GM21526 (cell line): Measurements from ENCODE around the gene SULT1A2.
"Not testable (repeated sequence)": the region's sequence is repeated elsewhere in the genome, so short reads cannot be mapped to it uniquely, and the experiment has no call there.

Source experiments
- ATAC-seq: cut with Tn5 transposase; IDR thresholded peaks from one replicate; pipeline ENCODE4 v1.9.1; 2021; ENCODE audit warnings: moderate library complexity; ENCODE audit not compliant: unreplicated experiment, low FRiP score

The SULT1A2 gene

DNA sequence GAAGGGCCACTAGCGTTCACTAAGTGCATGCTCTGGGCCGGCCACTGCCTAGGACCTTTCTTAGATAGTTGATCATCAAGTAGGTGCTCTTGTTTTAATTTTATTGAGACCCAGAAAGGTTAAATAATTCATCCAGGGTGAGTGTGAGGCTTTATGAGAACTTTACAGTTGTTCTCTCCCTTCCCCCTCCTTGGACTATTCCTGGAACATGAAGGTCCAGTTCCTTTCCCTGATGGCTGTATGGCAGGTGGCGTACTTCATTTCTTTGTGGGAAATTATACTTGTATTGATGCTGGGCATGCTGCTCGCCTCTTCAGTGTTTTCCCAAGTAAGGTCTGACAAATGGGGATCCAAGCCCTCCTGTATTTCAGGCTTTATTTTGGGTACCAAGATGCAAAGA is 34.7 kb downstream of the SULT1A2 start:
- ATAC-seq = no peak

DNA sequence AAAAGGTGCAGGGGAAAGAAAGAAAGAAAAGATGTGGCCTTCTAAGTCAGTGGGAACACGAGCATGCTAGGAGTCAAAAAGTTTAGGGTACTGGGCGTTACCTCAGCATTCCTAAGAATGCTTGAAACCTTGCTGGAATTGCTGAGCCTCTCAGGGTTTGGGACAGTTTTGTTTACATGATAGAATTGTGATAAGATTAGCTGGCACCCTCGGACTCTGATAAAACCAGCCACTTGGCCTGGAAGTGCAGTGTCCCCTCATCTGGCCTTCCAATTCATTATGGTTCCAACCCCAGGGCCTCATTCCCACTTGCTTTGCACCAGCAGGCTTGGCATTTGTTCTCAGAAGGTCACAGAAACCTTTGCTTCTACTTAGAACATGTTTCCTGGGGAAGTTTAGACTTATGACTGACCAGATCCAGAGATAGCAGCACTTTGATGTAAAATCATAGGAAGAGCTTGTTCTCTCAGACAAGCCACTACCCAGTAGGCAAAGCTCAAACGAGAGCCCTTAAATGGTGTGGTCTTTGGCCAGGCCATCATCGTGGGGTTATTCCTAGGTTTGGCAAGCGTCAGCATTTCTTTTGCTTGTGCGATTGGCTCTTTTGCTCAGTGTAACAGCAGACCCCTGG is 35.2 kb downstream of the SULT1A2 start:
- ATAC-seq = no peak

DNA sequence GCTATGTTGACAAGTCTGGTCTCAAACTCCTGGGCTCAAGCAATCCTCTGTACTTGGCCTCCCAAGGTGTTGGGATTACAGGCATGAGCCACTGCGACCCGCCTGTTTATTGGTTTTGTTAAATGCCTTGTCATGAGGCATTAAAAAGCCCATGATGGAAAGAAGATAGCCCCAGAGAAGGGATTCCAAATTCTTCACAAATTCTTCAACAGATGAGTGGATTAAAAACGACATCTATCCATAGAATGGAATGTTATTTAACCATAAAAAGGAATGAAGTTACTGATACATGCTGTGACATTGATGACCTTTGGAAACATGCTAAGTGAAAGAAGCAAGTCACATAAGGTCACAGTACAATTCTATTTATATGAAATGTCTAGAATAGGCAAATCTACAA is 38.4 kb downstream of the SULT1A2 start:
- no peak for ATAC-seq

DNA sequence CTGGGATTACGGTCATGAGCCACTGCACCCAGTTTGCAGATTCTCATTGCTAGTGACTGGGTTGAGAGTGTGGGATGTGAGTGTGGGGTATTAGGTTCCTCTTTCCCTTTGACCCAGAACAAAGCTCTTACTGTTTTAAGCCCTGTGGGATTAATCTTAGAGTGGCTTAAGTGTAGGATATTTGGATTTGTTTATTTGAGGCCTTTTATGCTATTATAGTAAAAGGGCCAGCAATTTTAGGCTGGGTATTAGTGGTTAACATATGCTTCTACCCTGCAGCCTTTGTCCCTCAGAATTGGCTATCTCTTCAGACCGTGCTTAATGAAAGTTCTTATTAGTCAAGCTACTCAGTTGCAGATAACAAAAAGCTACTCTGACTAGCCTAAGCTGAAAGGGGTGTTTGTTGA is 39.9 kb downstream of the SULT1A2 start:
- no peak for ATAC-seq

DNA sequence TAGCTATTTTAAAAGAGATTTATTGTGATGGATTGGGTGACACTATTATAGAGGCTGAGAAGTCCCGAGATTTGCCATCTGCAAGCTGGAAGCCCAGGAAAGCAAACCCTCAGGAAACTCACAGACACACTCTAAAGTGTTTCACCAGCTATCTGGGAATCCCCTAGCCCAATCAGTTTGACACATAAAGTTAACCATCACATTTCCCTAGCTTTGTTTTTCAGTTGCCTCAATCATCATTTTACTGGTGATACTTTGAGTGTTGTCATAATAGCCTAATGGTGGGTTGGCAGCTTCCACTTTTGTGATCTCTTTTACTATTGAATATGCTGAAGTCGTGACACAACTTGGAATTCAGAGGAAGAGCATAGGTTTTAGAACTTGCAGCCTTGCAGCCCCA is 41.3 kb downstream of the SULT1A2 start:
- ATAC-seq = no peak

DNA sequence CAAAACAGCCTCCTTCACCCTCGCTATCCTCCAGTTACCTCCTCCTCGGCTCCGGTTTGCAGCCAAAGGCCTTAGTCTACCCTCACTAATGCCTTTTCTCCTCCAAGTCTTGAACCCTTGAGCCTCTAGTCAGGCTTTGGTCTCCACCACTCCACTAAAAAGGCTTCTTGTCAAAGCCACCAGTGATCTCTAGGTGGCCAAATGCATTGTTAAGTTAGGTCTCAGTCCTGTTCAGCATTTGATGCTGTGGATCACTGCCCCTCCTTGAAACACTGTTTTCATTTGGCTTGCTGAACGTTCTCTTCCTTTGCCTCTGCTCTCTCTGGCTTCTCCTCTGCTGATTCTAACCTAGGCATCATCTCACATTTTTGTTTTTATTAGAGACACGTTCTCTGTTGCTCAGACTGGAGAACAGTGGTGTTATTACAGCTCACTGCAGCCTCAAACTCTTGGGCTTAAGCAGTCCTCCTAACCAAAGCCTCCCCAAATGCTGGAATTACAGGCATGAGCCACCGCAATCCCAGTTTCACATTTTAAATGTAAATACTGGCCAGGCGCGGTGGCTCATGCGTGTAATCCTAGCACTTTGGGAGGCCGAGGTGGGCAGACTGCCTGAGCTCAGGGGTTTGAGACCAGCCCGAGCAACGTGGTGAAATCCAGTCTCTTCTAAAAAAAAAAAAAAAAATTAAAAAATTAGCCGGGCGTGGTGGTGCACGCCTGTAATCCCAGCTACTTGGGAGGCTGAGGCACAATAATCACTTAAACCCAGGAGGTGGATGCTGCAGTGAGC is 42.0 kb downstream of the SULT1A2 start:
- ATAC-seq = no peak

DNA sequence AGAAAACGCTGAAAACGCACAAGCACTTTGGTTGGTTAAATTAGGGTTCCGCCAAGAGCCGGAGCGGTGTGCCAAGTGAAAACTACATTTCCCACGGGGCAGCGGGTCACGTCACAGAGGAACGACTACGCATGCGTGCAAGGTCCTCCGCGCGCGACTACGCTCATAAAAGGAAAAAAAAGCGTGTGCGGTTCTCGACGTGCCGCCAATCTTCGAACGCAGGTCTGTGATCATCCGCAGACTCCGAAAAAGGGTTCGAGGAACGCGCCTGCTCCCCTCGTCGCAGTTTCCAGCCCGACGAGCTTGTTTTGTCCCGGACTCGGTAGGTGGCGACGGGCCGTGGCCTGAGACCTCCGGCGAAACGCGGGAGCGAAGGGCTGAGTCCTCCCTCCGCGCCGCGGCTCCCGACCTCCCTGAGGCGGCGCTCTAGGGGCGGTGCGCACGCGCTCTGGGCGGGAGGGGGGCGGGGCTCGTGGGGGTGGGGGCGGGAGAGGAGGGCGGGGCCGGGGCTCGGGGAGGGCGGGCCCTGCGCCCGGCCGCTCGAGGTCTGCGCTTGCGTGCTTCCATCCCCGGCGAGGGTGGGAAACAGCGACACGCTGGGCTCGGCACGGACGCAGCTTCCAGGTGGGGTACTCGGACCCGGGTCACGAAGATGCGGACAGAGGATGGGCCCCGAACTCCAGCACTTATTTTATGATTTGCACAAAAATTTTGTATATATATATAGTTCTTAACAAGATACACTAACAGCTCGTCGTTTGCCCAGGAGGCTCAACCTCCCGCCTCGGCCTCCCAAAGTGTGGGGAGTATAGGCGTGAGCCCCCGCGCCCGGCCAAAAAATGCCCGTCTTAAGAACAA is 42.8 kb downstream of the SULT1A2 start, which contains the start of gene SGF29:
SGF29 (plus strand) TSS at position 145 of the 858 bp plus-strand sequence. CDS start 27,150 bp downstream, outside the sequence.
- peak; percentile 69 for ATAC-seq

DNA sequence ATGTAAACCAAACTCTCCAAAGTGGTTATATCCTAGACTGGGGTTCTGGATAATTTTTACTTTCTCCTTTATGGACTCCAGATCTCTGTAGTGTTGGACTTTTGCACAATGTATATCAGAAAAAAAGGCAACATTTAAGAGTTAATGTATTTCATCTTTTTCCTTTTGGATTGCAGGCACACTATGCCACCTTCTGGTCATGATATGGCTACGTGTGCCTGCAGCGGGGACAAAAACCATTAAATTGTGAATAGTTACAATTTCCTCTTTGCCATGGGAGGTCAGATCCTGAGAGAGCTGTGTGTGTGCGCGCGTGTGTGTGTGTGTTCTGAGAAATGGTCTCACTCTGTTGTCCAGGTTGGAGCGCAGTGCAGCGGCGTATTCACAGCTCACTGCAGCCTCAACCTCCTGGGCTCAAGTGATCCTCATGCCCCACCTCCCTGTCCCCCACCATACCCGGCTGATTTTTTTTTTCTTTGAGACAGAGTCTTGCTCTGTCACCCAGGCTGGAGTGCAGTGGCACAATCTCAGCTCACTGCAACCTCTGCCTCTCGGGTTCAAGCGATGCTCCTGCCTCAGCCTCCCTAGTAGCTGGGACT is 47.5 kb downstream of the SULT1A2 start:
- ATAC-seq = no peak

DNA sequence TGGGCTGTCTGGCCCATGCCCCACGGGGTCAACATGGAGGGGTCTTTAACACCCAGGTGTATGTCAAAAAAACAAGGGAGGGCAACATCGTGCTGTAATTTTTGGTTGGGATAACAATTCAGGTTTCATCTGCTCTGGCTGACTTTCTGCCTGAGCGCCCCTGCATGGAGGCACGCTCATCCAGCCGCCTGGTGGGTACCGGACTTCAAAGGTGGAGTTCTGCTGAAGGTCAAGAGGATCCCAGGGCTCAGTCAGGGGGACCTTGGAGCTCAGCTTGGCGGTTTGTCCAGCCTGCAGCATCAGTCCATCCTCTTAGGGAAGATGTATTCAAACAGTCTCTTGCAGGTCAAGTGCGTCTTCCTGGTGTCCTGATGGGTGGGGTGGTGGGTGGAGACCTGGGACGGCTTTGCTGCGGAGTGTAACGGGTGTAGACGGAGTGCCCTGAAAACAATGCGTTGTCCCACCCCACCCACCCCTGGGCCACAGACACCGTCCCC is 48.5 kb downstream of the SULT1A2 start:
- no peak for ATAC-seq

DNA sequence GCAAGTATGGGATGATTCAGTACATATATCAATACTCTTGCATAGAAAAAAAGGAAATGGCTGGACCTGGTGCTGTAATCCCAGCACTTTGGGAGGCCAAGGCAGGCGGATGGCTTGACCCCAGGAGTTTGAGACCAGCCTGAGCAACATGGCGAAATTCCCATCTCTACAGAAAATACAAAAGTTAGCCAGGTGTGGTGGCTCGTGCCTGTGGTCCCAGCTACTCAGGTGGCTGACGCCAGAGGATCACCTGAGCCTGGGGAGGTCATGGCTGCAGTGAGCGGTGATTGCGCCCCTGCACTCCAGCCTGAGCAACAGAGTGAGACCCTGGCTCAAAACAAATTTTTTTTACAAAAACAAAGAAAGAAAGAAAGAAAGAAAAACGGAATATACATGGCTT is 50.2 kb downstream of the SULT1A2 start:
- ATAC-seq = no peak

DNA sequence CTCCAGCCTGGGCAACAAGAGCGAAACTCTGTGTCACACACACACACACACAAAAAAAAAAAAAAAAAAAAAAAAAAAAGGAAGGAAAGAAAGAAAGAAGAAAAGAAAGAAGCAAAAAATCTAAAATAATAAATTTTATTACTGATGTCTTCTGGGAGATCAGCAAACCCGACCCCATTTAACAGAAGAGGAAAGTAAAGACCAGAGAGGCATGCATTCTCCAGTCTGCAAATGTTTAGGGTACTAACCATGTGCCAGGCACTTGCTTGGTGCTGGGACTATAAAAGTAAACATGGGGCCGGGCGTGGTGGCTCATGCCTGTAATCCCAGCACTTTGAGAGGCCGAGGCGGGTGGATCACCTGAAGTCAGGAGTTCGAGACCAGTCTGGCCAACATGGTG is 50.9 kb downstream of the SULT1A2 start:
- not testable (repeated sequence) for ATAC-seq

DNA sequence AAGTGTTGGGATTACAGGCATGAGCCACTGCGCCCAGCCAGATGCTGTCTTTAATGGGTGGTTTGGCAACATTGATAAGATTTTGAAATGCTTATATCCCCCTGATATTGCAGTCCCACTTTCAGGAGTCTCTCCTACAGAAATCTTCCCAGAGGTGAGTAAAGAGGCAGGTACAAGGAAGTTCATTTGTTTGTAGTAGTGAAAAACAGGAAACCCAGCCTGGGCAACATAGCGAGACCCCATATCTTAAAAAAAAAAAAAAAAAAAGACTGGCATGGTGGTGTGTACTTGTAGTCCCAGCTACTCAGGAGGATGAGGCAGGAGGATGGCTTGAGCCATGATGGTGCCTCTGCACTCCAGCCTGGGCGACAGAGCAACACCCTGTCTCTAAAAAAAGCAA is 51.9 kb downstream of the SULT1A2 start:
- ATAC-seq = no peak

DNA sequence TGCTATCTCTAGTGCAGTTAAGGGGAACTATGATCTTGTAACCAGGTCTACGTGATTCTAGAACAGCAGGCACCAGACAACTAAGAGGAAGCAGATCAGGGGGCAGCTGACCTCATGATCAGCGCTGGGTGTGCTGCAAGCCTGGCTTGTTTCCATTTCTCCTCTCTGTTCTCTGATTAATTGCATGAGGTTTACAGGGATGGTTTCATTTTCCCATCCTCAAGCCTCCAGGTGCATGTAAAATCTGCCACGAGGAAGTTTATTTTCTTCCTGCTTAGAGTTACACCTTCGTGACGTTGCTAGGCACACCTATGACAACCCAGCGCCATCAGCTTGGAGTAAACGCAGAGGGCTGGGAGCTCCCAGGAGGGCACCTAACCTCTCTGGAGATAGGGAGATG is 53.8 kb downstream of the SULT1A2 start:
- ATAC-seq = no peak

DNA sequence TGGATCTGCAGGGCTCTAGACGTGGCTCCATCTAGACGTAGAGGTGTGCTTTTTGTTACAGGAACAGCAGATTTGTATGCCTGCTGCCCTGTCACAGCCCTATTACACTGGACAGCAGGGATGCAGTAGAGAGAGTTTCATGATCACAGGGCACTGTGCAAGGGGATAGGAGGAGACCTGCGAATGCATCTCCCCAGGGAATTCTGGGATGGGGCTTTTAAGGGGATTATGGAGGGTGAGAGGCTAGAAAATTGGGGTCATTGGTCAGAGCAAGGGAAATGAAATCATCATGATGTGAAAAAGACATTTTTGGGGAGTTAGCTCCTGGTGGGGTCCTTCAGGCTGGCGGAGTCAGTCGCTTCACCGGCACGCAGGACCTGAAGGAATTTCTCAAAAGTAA is 54.2 kb downstream of the SULT1A2 start:
- no peak for ATAC-seq
